ENCODE measurements around the gene DUSP5. TPM values are rescaled to one million over a fixed set of nuclear protein-coding genes. Genes with fewer than 3 reads are reported as not detected.

Gene DUSP5
- total and polyA plus RNA-seq, 2 of the 4 experiments (the other 2 are of a cell fraction): 42.1 to 48.1 TPM

GRCh38 chr10:110455446-110455845, 42.3 kb upstream of the DUSP5 start:
- H3K79me1 ChIP-seq (ENCODE audit: low read depth in 1 of 2, low read length in 2 of 2): no peaks in the 10 kb centered on the region
- H2BK20ac ChIP-seq (ENCODE audit: low read depth, low read length): no peak overlapping the region; the same call in 1 of the 2 replicates
- TF ChIP-seq RFX5 (IDR thresholded peaks at IDR 0.05; ENCODE audit: low read depth, low read length): no peak
- TF ChIP-seq ELK1 (IDR thresholded peaks at IDR 0.05; ENCODE audit: borderline replicate concordance, low read depth, low read length): no peak
- no peak for TF ChIP-seq SMC3 (IDR thresholded peaks at IDR 0.05; ENCODE audit: low read depth, low read length)
- TF ChIP-seq MAZ (IDR thresholded peaks at IDR 0.05; ENCODE audit: borderline replicate concordance, low read depth, low read length): no peak
- no peak for TF ChIP-seq RCOR1 (IDR thresholded peaks at IDR 0.05; ENCODE audit: insufficient replicate concordance, low read length)
- no peak for TF ChIP-seq MXI1 (IDR thresholded peaks at IDR 0.05; ENCODE audit: borderline replicate concordance, low read depth, low read length)
- TF ChIP-seq NFE2L2 (IDR thresholded peaks at IDR 0.05; ENCODE audit: low read depth, low read length): no peak
- TF ChIP-seq RAD21 (IDR thresholded peaks at IDR 0.05; ENCODE audit: low read length): no peak
- TF ChIP-seq CTCF (conservative IDR thresholded peaks at IDR 0.05; ENCODE audit: low read depth, low read length): no peak
- no peak for TF ChIP-seq CEBPB (IDR thresholded peaks at IDR 0.05; ENCODE audit: low read depth, low read length)
- TF ChIP-seq MAFK (IDR thresholded peaks at IDR 0.05; ENCODE audit: low read depth, low read length): no peak
- no peak for TF ChIP-seq BHLHE40 (IDR thresholded peaks at IDR 0.05; ENCODE audit: low read depth, low read length)
- POLR2A ChIA-PET (ENCODE audit: unreplicated experiment): no interaction called here
- DNase-seq (no peak), ATAC-seq (ENCODE audit: low read depth) (no peak)
- H3K4me3 ChIP-seq (ENCODE audit: insufficient read depth, low read depth, low read length): no peak overlapping the region
- H2AK5ac ChIP-seq (ENCODE audit: low read depth, low read length): peak overlapping the region; percentile 67; the same call in 1 of the 2 replicates
- no TSS peak for BruUV-seq (replicated peaks)
- no peaks in the 10 kb centered on the region for H3K27me3 ChIP-seq (ENCODE audit: control insufficient read depth, insufficient read depth, low read length)
- no peak overlapping the region for H3K4ac ChIP-seq (ENCODE audit: low read depth, low read length)
- no peak overlapping the region for H4K91ac ChIP-seq (ENCODE audit: insufficient read depth, low read depth, low read length)
- H3K4me1 ChIP-seq (ENCODE audit: control insufficient read depth, insufficient read depth, low read length): peaks cover 12% of the 10 kb centered on the region
- H3K14ac ChIP-seq (replicated peaks; ENCODE audit: low read depth, low read length): no peak overlapping the region
- H3K56ac ChIP-seq (ENCODE audit: extremely low read depth, insufficient read depth, low read length): no peak overlapping the region
- no peak overlapping the region for H3K9ac ChIP-seq (ENCODE audit: low read depth, low read length)
- no peak overlapping the region for H2BK5ac ChIP-seq (ENCODE audit: low read depth, low read length, poor library complexity, severe bottlenecking)
- no peak overlapping the region for H3K4me2 ChIP-seq (ENCODE audit: low read depth, low read length)
- no peaks in the 10 kb centered on the region for H3K9me3 ChIP-seq (ENCODE audit: control insufficient read depth, insufficient read depth, low read length)
- no peak overlapping the region for H3K27ac ChIP-seq (ENCODE audit: insufficient read depth, low read length)
- in situ Hi-C loops (cut with MboI; ENCODE audit: low sequenced_read_pairs): no loop called here
- H2BK15ac ChIP-seq (ENCODE audit: low read depth, low read length): no peak overlapping the region
- H3K36me3 ChIP-seq (ENCODE audit: control insufficient read depth, insufficient read depth, low read length): no peaks in the 10 kb centered on the region
- peak overlapping the region; percentile 19 for H2AK9ac ChIP-seq (replicated peaks; ENCODE audit: low read depth, low read length, poor library complexity)
- H2AFZ ChIP-seq (replicated peaks; ENCODE audit: low read length, poor library complexity): no peak overlapping the region
- 28% methylated on average over 2 of the region's 3 CpGs; no CpG with 5 or more reads in 1 of the 2 experiments for WGBS, 2 experiments (ENCODE audit: extremely low coverage in 2 of 2, insufficient read length in 1 of 2)
- H3K23ac ChIP-seq (ENCODE audit: low read depth, low read length): no peak overlapping the region
- H4K20me1 ChIP-seq (ENCODE audit: insufficient read depth, low read length): no peaks in the 10 kb centered on the region
- intact Hi-C loops (cut with micrococcal nuclease): no loop called here
- dilution Hi-C loops (cut with HindIII; ENCODE audit: low sequenced_read_pairs, unreplicated experiment): no loop called here
- no peak overlapping the region for H2BK120ac ChIP-seq (ENCODE audit: low read depth, low read length)
- CTCF ChIA-PET: no interaction called here
- H4K8ac ChIP-seq (ENCODE audit: low read depth in 2 of 2, low read length in 2 of 2): no peak overlapping the region
- no peak overlapping the region for H3K18ac ChIP-seq (ENCODE audit: low read depth, low read length)
- H3K9me1 ChIP-seq (ENCODE audit: insufficient read depth, low read length): 0 out of 2 replicates have a peak, but pooled peaks cover 5% of the 10 kb centered on the region
- no peak overlapping the region for H4K5ac ChIP-seq (ENCODE audit: low read depth, low read length)
